K562 (cell line): ENCODE results near the gene PRSS50. TPM values are rescaled to one million over a fixed set of nuclear protein-coding genes. Genes with fewer than 3 reads are reported as not detected.

Source experiments
- BRD4 ChIP-seq: fragments of 200-600 bp; sonication (generic); IDR thresholded peaks from 2 replicates; pipeline ENCODE4 v1.6.1; 2017; ENCODE audit warnings: inconsistent platforms
- CCAR2 ChIP-seq: fragments of 200-400 bp; formaldehyde crosslinking; IDR thresholded peaks from 2 replicates; pipeline ENCODE4 v1.6.1; 2017; ENCODE audit warnings: mild to moderate bottlenecking, low read depth, low read length
- HNRNPLL ChIP-seq: fragments of 200-400 bp; formaldehyde crosslinking; IDR thresholded peaks from 2 replicates; pipeline ENCODE4 v1.6.1; 2017; ENCODE audit warnings: low read length, low read depth, mild to moderate bottlenecking; ENCODE audit not compliant: poor library complexity, severe bottlenecking
- IRF2 ChIP-seq: sonication (generic); formaldehyde crosslinking; IDR thresholded peaks from 2 replicates; pipeline ENCODE4 v1.8.1; 2022; ENCODE audit warnings: mild to moderate bottlenecking, missing genetic modification reagents
- NR1H2 ChIP-seq: sonication (generic); formaldehyde crosslinking; IDR thresholded peaks from 2 replicates; pipeline ENCODE4 v1.4.0; 2020; ENCODE audit warnings: mild to moderate bottlenecking, missing genetic modification reagents
- POLR2H ChIP-seq: IDR thresholded peaks from 2 replicates; pipeline ENCODE4 v1.6.1; 2016; ENCODE audit warnings: missing genetic modification characterization, low read depth, mild to moderate bottlenecking, control low read depth, missing compliant biosample characterization, moderate library complexity
- PRPF4 ChIP-seq: fragments of 200-400 bp; formaldehyde crosslinking; IDR thresholded peaks from one replicate; pipeline ENCODE4 v1.6.1; 2017; ENCODE audit warnings: low read length, low read depth, mild to moderate bottlenecking; ENCODE audit not compliant: insufficient read depth, poor library complexity, severe bottlenecking
- TSC22D4 ChIP-seq: fragments of 450-650 bp; IDR thresholded peaks from 2 replicates; pipeline ENCODE4 v1.6.1; 2016; ENCODE audit warnings: missing genetic modification characterization, missing biosample characterization, control low read depth
- ZNF174 ChIP-seq: fragments of 250-450 bp; sonication (Bioruptor Pico); IDR thresholded peaks from 2 replicates; pipeline ENCODE4 v1.4.0; 2020; ENCODE audit warnings: mild to moderate bottlenecking
- polyA plus RNA-seq, 8 experiments: library from polyadenylated mRNA; depleted of rRNA in 4 of 8; stranded (reverse) in 5 of 8; unstranded in 3 of 8; fragments of >200 nt; fragmentation: Nextera tagmentation in 2 of 8; fragmentation: Illumina TruSeq in 1 of 8; extraction: Ambion mirVana in 2 of 8; extraction: Trizol in 1 of 8; gene quantifications; 2 replicates each; pipeline versions ENCODE4 v1.2.1 to v1.2.3, GENCODE V29; 2011 to 2014; ENCODE audit warnings: inconsistent platforms in 1 of 8, missing spikeins in 1 of 8
- total RNA-seq, 7 experiments: library from RNA; depleted of rRNA in 6 of 7; stranded (reverse); fragments of >200 nt in 6 of 7; fragmentation: Illumina TruSeq in 2 of 7; extraction: Trizol in 2 of 7; gene quantifications; 2 replicates each; pipeline versions ENCODE4 v1.2.1 to v1.2.3, GENCODE V29; 2011 to 2021; ENCODE audit warnings: low replicate concordance in 1 of 7
- TF ChIP-seq, protein P1 (sequence below): fragments of 450-650 bp; IDR thresholded peaks from 2 replicates; pipeline ENCODE4 v1.6.1; 2016; ENCODE audit warnings: mild to moderate bottlenecking

Gene PRSS50
- total and polyA plus RNA-seq, 9 of the 15 experiments (the other 6 are each of a cell fraction or from before 2014, with no cell fraction given): 0.01 TPM; not detected in 8

DNA sequence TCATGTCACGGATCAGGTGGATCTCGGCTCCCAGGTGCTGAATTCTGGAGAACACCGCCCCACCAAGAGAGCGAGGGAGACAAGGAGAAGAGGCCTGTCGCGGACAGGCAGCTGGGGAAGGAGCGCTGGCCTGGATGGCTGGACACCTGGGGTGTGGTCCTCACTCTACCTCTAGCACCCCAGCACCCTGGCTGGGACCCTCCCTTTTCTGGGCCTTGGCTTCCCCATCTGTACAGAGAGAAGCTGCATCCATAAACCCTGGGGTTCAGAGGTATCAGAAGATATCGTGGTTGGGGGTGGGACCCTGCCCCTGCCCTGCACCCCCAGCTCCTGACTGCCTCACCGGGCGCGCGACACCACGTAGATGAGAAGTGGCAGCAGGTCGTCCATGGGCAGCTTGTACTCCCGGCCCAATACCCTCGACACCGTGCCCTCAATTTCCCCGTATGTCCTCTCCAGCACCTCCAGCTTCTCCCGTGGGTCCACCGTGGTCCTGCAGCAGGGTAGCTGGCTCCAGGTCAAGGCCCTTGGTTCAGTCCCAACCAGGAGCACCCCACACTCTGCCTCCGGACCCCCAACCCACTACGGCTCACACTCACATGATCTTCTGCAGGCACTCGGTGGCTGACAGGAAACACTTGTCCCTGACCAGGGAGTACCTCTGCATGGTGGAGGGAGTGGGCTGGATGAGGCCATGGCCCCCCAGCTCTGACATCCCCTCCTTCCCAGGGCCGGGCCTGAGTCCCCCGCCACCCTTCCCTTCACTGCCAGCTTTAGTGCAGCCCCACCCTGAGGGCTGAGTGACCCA lies 45.9 kb downstream of the PRSS50 start (continued):
- TF ChIP-seq TSC22D4 (tag) (no peak), IRF2 (no peak), HNRNPLL (no peak), PRPF4 (no peak), ZNF174 (CRISPR knock-in tag) (no peak), BRD4 (no peak), CCAR2 (no peak), NR1H2 (no peak), POLR2H (tag) (no peak)
- TF ChIP-seq, protein P1, sequence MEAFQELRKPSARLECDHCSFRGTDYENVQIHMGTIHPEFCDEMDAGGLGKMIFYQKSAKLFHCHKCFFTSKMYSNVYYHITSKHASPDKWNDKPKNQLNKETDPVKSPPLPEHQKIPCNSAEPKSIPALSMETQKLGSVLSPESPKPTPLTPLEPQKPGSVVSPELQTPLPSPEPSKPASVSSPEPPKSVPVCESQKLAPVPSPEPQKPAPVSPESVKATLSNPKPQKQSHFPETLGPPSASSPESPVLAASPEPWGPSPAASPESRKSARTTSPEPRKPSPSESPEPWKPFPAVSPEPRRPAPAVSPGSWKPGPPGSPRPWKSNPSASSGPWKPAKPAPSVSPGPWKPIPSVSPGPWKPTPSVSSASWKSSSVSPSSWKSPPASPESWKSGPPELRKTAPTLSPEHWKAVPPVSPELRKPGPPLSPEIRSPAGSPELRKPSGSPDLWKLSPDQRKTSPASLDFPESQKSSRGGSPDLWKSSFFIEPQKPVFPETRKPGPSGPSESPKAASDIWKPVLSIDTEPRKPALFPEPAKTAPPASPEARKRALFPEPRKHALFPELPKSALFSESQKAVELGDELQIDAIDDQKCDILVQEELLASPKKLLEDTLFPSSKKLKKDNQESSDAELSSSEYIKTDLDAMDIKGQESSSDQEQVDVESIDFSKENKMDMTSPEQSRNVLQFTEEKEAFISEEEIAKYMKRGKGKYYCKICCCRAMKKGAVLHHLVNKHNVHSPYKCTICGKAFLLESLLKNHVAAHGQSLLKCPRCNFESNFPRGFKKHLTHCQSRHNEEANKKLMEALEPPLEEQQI: no peak
